Activated CD4-positive, CD25-positive, alpha-beta regulatory T cell (primary cell): Measurements from ENCODE around the gene MIEF1.

Source experiments
- DNase-seq, 4 experiments: peaks; one replicate each; lab custom pipeline; 2025; lab: John Stamatoyannopoulos, UW

The MIEF1 gene

GRCh38 chr22:39470451-39471291 lies 31.4 kb upstream of the MIEF1 start:
- DNase-seq = no peak

GRCh38 chr22:39471381-39472141 lies 30.5 kb upstream of the MIEF1 start:
- no peak for DNase-seq

- no peak for DNase-seq
Measured at GRCh38 chr22:39472570-39473556, 29.2 kb upstream of the MIEF1 start.

GRCh38 chr22:39473851-39474250 lies 28.2 kb upstream of the MIEF1 start:
- no peak for DNase-seq

- no peak for DNase-seq
Measured at GRCh38 chr22:39474351-39475111, 27.6 kb upstream of the MIEF1 start.

GRCh38 chr22:39475337-39475736 lies 26.8 kb upstream of the MIEF1 start:
- no peak for DNase-seq

GRCh38 chr22:39475902-39476301 lies 26.2 kb upstream of the MIEF1 start:
- DNase-seq = no peak

- DNase-seq = no peak
Measured at GRCh38 chr22:39476664-39477063, 25.4 kb upstream of the MIEF1 start.

- no peak for DNase-seq
Measured at GRCh38 chr22:39477542-39477941, 24.5 kb upstream of the MIEF1 start.

GRCh38 chr22:39478441-39478850 lies 23.6 kb upstream of the MIEF1 start:
- DNase-seq = no peak

- no peak for DNase-seq
Measured at GRCh38 chr22:39479254-39479653, 22.8 kb upstream of the MIEF1 start.

- no peak for DNase-seq
Measured at GRCh38 chr22:39480557-39480956, 21.5 kb upstream of the MIEF1 start.

- no peak for DNase-seq
Measured at GRCh38 chr22:39481054-39481453, 21.0 kb upstream of the MIEF1 start.

GRCh38 chr22:39481595-39481994 lies 20.5 kb upstream of the MIEF1 start:
- no peak for DNase-seq

GRCh38 chr22:39482768-39483167 lies 19.3 kb upstream of the MIEF1 start:
- no peak for DNase-seq

- no peak for DNase-seq
Measured at GRCh38 chr22:39486951-39487825, 14.9 kb upstream of the MIEF1 start.

GRCh38 chr22:39487826-39488520 lies 14.1 kb upstream of the MIEF1 start:
- DNase-seq = no peak

- DNase-seq = no peak
Measured at GRCh38 chr22:39488563-39489083, 13.5 kb upstream of the MIEF1 start.
